Left lobe of liver (tissue), 2 donors: ENCODE results near the gene RALGAPA1. TPM values are rescaled to one million over a fixed set of nuclear protein-coding genes. Genes with fewer than 3 reads are reported as not detected.
"Not testable (repeated sequence)": the region's sequence is repeated elsewhere in the genome, so short reads cannot be mapped to it uniquely, and the experiment has no call there.

ENCODE experiments used
- ATAC-seq: fragments of 200-7000 bp; cut with Tn5 transposase; one replicate; pipeline ENCODE4 v1.9.1; 2020; ENCODE audit warnings: mild to moderate bottlenecking, moderate library complexity
- DNase-seq: peaks from one replicate; pipeline ENCODE4 v3.0.0-alpha.2; 2020; ENCODE audit warnings: low spot score
- total RNA-seq: library from RNA; stranded (reverse); gene quantifications from one replicate; pipeline ENCODE4 v1.2.1, GENCODE V29; 2021
- donor health status: DM: no; HTN: no; CAD: no; lungs with moderate emphysema.
- donor health status: DM: no; HTN: yes; CAD: no.

The RALGAPA1 gene
- total RNA-seq = 21.1 TPM

GRCh38 chr14:35808638-35809563 is at the start of gene RALGAPA1:
Gene RALGAPA1 (minus strand): TSS chr14:35809295. CDS start chr14:35808835, 460 bp downstream.
- peak; percentile 91 for DNase-seq
- peak; percentile 94 for ATAC-seq

GRCh38 chr14:35858521-35859209 is 49.6 kb upstream of the RALGAPA1 start:
- no peak for ATAC-seq
- DNase-seq = no peak

GRCh38 chr14:35855876-35856481 is 46.9 kb upstream of the RALGAPA1 start:
- no peak for ATAC-seq
- DNase-seq = no peak

- no peak for DNase-seq
- ATAC-seq = no peak
Observed at GRCh38 chr14:35854696-35855270, 45.7 kb upstream of the RALGAPA1 start.

GRCh38 chr14:35853225-35853624 is 44.1 kb upstream of the RALGAPA1 start:
- ATAC-seq = no peak
- no peak for DNase-seq

GRCh38 chr14:35851823-35852222 is 42.7 kb upstream of the RALGAPA1 start:
- ATAC-seq (no peak), DNase-seq (no peak)

- DNase-seq = no peak
Observed at GRCh38 chr14:35849122-35849521, 40.0 kb upstream of the RALGAPA1 start.

GRCh38 chr14:35847636-35848035 is 38.5 kb upstream of the RALGAPA1 start:
- DNase-seq = no peak
- no peak for ATAC-seq

More at GRCh38 chr14:35849122-35849521, 40.0 kb upstream of the RALGAPA1 start:
- ATAC-seq = no peak

- DNase-seq (no peak), ATAC-seq (no peak)
Observed at GRCh38 chr14:35844494-35844893, 35.4 kb upstream of the RALGAPA1 start.

GRCh38 chr14:35842245-35842644 is 33.1 kb upstream of the RALGAPA1 start:
- not testable (repeated sequence) for DNase-seq, ATAC-seq

GRCh38 chr14:35841704-35842103 is 32.6 kb upstream of the RALGAPA1 start:
- not testable (repeated sequence) for ATAC-seq, DNase-seq

- no peak for ATAC-seq
- no peak for DNase-seq
Observed at GRCh38 chr14:35835208-35835982, 26.3 kb upstream of the RALGAPA1 start.

- no peak for ATAC-seq
- DNase-seq = no peak
Observed at GRCh38 chr14:35829449-35829848, 20.4 kb upstream of the RALGAPA1 start.

GRCh38 chr14:35827678-35828472 is 18.8 kb upstream of the RALGAPA1 start:
- ATAC-seq (no peak), DNase-seq (no peak)

GRCh38 chr14:35826952-35827416 is 17.9 kb upstream of the RALGAPA1 start:
- ATAC-seq = no peak
- DNase-seq = no peak

- DNase-seq = peak; percentile 98
- peak; percentile 94 for ATAC-seq
Observed at GRCh38 chr14:35826218-35826951, 17.3 kb upstream of the RALGAPA1 start, which contains the start of gene BRMS1L. Gene BRMS1L (plus strand): TSS chr14:35826338. CDS start chr14:35826517, 179 bp downstream.

GRCh38 chr14:35825968-35826217 is 16.8 kb upstream of the RALGAPA1 start:
- ATAC-seq (no peak), DNase-seq (no peak)

GRCh38 chr14:35824446-35825165 is 15.5 kb upstream of the RALGAPA1 start:
- ATAC-seq, DNase-seq: not testable (repeated sequence)
